ENCODE results near the gene PKMYT1. TPM values are rescaled to one million over a fixed set of nuclear protein-coding genes. Genes with fewer than 3 reads are reported as not detected.

Gene PKMYT1
- total RNA-seq, 1 donor from 2014 or later = 107 TPM

GRCh38 chr16:2927010-2927646 lies 53.1 kb downstream of the PKMYT1 start:
- no peak for DNase-seq (ENCODE audit: low read depth)
- H3K4me3 ChIP-seq (ENCODE audit: low read depth, low read length) = peak overlapping the region; percentile 23
- peak; percentile 93 for TF ChIP-seq CTCF (conservative IDR thresholded peaks at IDR 0.05; ENCODE audit: low read depth, low read length)

GRCh38 chr16:2926650-2926999 lies 53.6 kb downstream of the PKMYT1 start:
- peak overlapping the region; percentile 23 for H3K4me3 ChIP-seq (ENCODE audit: low read depth, low read length)
- no peak for TF ChIP-seq CTCF (conservative IDR thresholded peaks at IDR 0.05; ENCODE audit: low read depth, low read length)
- DNase-seq (ENCODE audit: low read depth) = no peak

DNA sequence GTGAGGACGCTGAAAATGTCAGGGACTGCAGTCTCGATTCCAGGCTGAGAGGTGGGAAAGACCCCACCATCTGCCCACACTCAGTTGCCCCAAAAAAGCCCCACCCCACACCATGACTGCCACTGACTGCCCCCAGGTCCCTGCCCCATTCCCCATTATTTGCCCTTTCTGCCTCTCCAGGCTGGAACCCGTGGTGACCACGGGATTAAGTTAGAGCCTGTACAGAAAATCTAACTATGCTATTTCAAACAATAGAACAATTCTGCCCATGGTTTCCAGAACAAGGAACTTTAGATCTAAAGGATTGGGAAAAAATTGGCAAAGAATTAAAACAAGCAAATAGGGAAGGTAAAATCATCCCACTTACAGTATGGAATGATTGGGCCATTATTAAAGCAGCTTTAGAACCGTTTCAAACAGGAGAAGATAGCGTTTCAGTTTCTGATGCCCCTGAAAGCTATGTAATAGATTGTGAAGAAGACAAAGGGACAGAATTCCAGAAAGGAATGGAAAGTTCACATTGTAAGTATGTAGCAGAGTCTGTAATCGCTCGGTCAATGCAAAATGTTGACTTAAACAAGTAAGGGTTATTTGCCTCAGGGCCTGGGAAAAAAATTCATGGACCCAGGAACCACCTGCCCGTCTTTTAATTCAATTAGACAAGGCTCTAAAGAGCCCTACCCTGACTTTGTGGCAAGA lies 54.1 kb downstream of the PKMYT1 start:
- DNase-seq (ENCODE audit: low read depth) = no peak
- H3K4me3 ChIP-seq (ENCODE audit: low read depth, low read length) = no peak overlapping the region
- TF ChIP-seq CTCF (conservative IDR thresholded peaks at IDR 0.05; ENCODE audit: low read depth, low read length) = no peak

- TF ChIP-seq CTCF (conservative IDR thresholded peaks at IDR 0.05; ENCODE audit: low read depth, low read length) = no peak
- H3K4me3 ChIP-seq (ENCODE audit: low read depth, low read length) = no peak overlapping the region
- no peak for DNase-seq (ENCODE audit: low read depth)
These were observed 55.1 kb downstream of the PKMYT1 start for GRCh38 chr16:2924901-2925755.

DNA sequence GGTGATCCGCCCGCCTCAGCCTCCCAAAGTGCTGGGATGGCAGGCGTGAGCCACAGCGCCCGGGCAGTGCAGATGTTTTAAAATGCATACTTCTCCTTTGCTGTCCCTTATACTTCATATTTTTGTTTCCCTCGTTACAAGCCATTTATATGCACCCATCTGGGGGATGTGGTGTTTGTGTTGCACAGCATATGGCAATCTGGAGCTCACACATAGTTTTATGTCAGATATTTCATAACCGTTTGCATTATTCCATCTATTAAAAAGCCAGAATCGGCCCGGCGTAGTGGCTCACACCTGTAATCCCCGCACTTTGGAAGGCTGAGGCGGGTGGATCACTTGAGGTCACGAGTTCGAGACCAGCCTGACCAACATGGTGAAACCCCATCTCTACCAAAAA lies 56.8 kb downstream of the PKMYT1 start:
- no peak for DNase-seq (ENCODE audit: low read depth)
- no peak overlapping the region for H3K4me3 ChIP-seq (ENCODE audit: low read depth, low read length)
- TF ChIP-seq CTCF (conservative IDR thresholded peaks at IDR 0.05; ENCODE audit: low read depth, low read length) = no peak

Other genes starting within 250 kb of the PKMYT1 start
- gene SRRM2, start 227.8 kb downstream of the PKMYT1 start, total RNA-seq = 82.6 and 91.6 TPM in 2 replicates
- gene ELOB, start 203.2 kb downstream of the PKMYT1 start, total RNA-seq = 276 and 311 TPM in 2 replicates
- gene PRSS33, start 192.9 kb downstream of the PKMYT1 start, total RNA-seq = not detected in 2 replicates
- gene PRSS41, start 182.0 kb downstream of the PKMYT1 start, total RNA-seq = not detected in 2 replicates
- gene PRSS21, start 163.2 kb downstream of the PKMYT1 start, total RNA-seq = 0.87 and 4.6 TPM in 2 replicates
- gene ZG16B, start 150.1 kb downstream of the PKMYT1 start, total RNA-seq = 0.06 and 2.1 TPM in 2 replicates
- gene PRSS22, start 122.3 kb downstream of the PKMYT1 start, total RNA-seq = 9.5 and 11.1 TPM in 2 replicates
- 49.6 and 55.5 TPM in 2 replicates for gene FLYWCH2, start 97.2 kb downstream of the PKMYT1 start, total RNA-seq
- 28.0 and 47.1 TPM in 2 replicates for gene FLYWCH1, start 68.5 kb downstream of the PKMYT1 start, total RNA-seq
- 0.72 and 4.2 TPM in 2 replicates for gene KREMEN2, start 16.2 kb downstream of the PKMYT1 start, total RNA-seq
- 33.4 and 36.0 TPM in 2 replicates for gene PAQR4, start 11.1 kb downstream of the PKMYT1 start, total RNA-seq
- gene CLDN9, start 32.5 kb upstream of the PKMYT1 start, total RNA-seq = 0.29 and 3.5 TPM in 2 replicates
- 255 and 813 TPM in 2 replicates for gene CLDN6, start 37.7 kb upstream of the PKMYT1 start, total RNA-seq
- gene TNFRSF12A, start 39.9 kb upstream of the PKMYT1 start, total RNA-seq = 451 and 701 TPM in 2 replicates
- 14.3 and 39.0 TPM in 2 replicates for gene HCFC1R1, start 43.5 kb upstream of the PKMYT1 start, total RNA-seq
- 19.0 and 24.2 TPM in 2 replicates for gene THOC6, start 43.6 kb upstream of the PKMYT1 start, total RNA-seq
- gene BICDL2, start 56.5 kb upstream of the PKMYT1 start, total RNA-seq = 2.5 and 4.6 TPM in 2 replicates
- under 0.01 and 0.52 TPM in 2 replicates for gene MMP25, start 66.1 kb upstream of the PKMYT1 start, total RNA-seq
- 461 and 747 TPM in 2 replicates for gene IL32, start 85.2 kb upstream of the PKMYT1 start, total RNA-seq
- gene ZSCAN10, start 118.8 kb upstream of the PKMYT1 start, total RNA-seq = not detected in 2 replicates
- 15.8 and 22.1 TPM in 2 replicates for gene ZNF205, start 132.1 kb upstream of the PKMYT1 start, total RNA-seq
- 2.4 and 7.7 TPM in 2 replicates for gene ZNF213, start 154.6 kb upstream of the PKMYT1 start, total RNA-seq
- 0.52 TPM in 1 of 2 replicates, not detected in the other for gene OR1F1, start 207.8 kb upstream of the PKMYT1 start, total RNA-seq

Data from epithelial cell of proximal tubule (primary cell).